NCI-H774 (cell line): ENCODE data around the gene RFFL.
"Not testable (repeated sequence)": the region's sequence is repeated elsewhere in the genome, so short reads cannot be mapped to it uniquely, and the experiment has no call there.

ENCODE experiments used
- DNase-seq: peaks from one replicate; lab custom pipeline; 2025; lab: John Stamatoyannopoulos, UW

Gene RFFL

GRCh38 chr17:35046740-35047283, 16.7 kb downstream of the RFFL start:
- DNase-seq = no peak

GRCh38 chr17:35046245-35046644, 17.3 kb downstream of the RFFL start:
- no peak for DNase-seq

- not testable (repeated sequence) for DNase-seq
Measured at GRCh38 chr17:35045458-35045979, 18.0 kb downstream of the RFFL start.

- DNase-seq = no peak
Measured at GRCh38 chr17:35044181-35044580, 19.3 kb downstream of the RFFL start.

GRCh38 chr17:35041390-35041789, 22.1 kb downstream of the RFFL start:
- no peak for DNase-seq

GRCh38 chr17:35038453-35038852, 25.1 kb downstream of the RFFL start:
- no peak for DNase-seq

GRCh38 chr17:35030780-35031179, 32.7 kb downstream of the RFFL start:
- DNase-seq = no peak

GRCh38 chr17:35028531-35029262, 34.8 kb downstream of the RFFL start:
- DNase-seq = no peak

GRCh38 chr17:35028097-35028496, 35.4 kb downstream of the RFFL start:
- not testable (repeated sequence) for DNase-seq

GRCh38 chr17:35025541-35025940, 38.0 kb downstream of the RFFL start:
- DNase-seq = no peak

GRCh38 chr17:35023538-35023937, 40.0 kb downstream of the RFFL start:
- DNase-seq = no peak

- peak; percentile 60 for DNase-seq
Measured at GRCh38 chr17:35022536-35023063, 40.9 kb downstream of the RFFL start.

- DNase-seq = no peak
Measured at GRCh38 chr17:35021520-35022380, 41.8 kb downstream of the RFFL start.

- no peak for DNase-seq
Measured at GRCh38 chr17:35019386-35020179, 43.9 kb downstream of the RFFL start.

GRCh38 chr17:35018814-35019213, 44.7 kb downstream of the RFFL start:
- DNase-seq = no peak

GRCh38 chr17:35017021-35017420, 46.5 kb downstream of the RFFL start:
- DNase-seq = no peak

- DNase-seq = no peak
Measured at GRCh38 chr17:35016369-35016768, 47.1 kb downstream of the RFFL start.

GRCh38 chr17:35011671-35012216, 51.8 kb downstream of the RFFL start:
- no peak for DNase-seq

GRCh38 chr17:35010093-35010492, 53.4 kb downstream of the RFFL start:
- DNase-seq = no peak

- DNase-seq = no peak
Measured at GRCh38 chr17:35006961-35007360, 56.5 kb downstream of the RFFL start.

GRCh38 chr17:35006345-35006744, 57.2 kb downstream of the RFFL start:
- DNase-seq = no peak
